Measurements from ENCODE around the gene WASF2.

GRCh38 chr1:27368869-27369582 is 120.9 kb downstream of the WASF2 start:
- TF ChIP-seq CTCF (conservative IDR thresholded peaks at IDR 0.05) (peak; percentile 36; the same call in 1 of the 2 replicates), EZH2 (IDR thresholded peaks at IDR 0.05; ENCODE audit: low read depth) (no peak)

Measured in PC-9 (cell line).